HG02623 (cell line): ENCODE results near the gene TRIM66.

Source experiments
- ATAC-seq: cut with Tn5 transposase; IDR thresholded peaks from one replicate; pipeline ENCODE4 v1.9.1; 2021; ENCODE audit warnings: moderate library complexity; ENCODE audit not compliant: unreplicated experiment

The TRIM66 gene

GRCh38 chr11:8577791-8578581 is 104.5 kb downstream of the TRIM66 start:
- no peak for ATAC-seq

GRCh38 chr11:8574798-8575197 is 107.7 kb downstream of the TRIM66 start:
- ATAC-seq = no peak

GRCh38 chr11:8573777-8574176 is 108.7 kb downstream of the TRIM66 start:
- ATAC-seq = no peak

GRCh38 chr11:8567602-8568198 is 114.8 kb downstream of the TRIM66 start:
- no peak for ATAC-seq

GRCh38 chr11:8566613-8567210 is 115.8 kb downstream of the TRIM66 start:
- no peak for ATAC-seq

- ATAC-seq = no peak
Measured at GRCh38 chr11:8564526-8564925, 117.9 kb downstream of the TRIM66 start.
